C4-2B (cell line): ENCODE results near the gene ACER3.

Experiments
- H3K27ac ChIP-seq: fragments of 450-650 bp; 2 replicates; pipeline ENCODE4 v1.5.1; 2017
- ZFX ChIP-seq: fragments of 450-650 bp; IDR thresholded peaks from 2 replicates; pipeline ENCODE4 v1.6.1; 2017
- TF ChIP-seq, protein P1 (sequence below): fragments of 450-650 bp; conservative IDR thresholded peaks from 2 replicates; pipeline ENCODE4 v1.5.1; 2017; ENCODE audit warnings: mild to moderate bottlenecking

Gene ACER3

DNA sequence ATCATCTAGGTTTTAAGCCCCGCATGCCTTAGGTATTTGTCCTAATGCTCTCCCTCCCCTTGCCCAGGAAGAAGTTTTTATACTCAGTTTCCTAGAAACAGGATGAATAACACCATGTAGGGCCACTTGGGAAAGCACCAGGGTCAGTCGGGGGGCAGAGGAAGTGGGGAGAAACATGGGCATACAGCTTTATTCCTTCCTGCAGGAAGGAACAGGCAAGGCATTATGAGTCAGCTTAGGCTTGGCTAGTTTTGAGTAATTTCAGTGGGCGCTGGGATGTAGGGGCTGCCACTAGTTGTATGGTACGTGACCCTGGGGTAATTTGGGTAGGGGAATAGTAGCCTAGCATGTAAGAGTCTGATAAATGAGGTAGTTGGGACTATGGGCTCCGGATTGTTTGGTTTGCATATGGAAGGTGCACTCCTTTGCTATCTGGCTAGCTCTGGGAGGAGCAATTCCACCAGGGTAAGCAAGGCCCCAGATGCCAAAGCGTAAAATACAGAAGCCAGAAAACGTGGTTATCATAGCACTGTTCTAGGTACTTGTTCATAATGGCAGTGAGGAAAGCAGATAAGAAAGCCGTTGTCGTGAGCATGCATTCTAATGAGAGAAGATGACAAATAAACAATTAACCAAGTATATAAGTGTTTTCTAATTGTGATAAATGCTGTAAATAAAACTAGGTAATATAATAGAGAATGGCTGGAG lies 24.8 kb downstream of the ACER3 start:
- TF ChIP-seq ZFX, result no peak
- TF ChIP-seq, protein P1, sequence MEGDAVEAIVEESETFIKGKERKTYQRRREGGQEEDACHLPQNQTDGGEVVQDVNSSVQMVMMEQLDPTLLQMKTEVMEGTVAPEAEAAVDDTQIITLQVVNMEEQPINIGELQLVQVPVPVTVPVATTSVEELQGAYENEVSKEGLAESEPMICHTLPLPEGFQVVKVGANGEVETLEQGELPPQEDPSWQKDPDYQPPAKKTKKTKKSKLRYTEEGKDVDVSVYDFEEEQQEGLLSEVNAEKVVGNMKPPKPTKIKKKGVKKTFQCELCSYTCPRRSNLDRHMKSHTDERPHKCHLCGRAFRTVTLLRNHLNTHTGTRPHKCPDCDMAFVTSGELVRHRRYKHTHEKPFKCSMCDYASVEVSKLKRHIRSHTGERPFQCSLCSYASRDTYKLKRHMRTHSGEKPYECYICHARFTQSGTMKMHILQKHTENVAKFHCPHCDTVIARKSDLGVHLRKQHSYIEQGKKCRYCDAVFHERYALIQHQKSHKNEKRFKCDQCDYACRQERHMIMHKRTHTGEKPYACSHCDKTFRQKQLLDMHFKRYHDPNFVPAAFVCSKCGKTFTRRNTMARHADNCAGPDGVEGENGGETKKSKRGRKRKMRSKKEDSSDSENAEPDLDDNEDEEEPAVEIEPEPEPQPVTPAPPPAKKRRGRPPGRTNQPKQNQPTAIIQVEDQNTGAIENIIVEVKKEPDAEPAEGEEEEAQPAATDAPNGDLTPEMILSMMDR, result no peak
- no peak overlapping the region for H3K27ac ChIP-seq

DNA sequence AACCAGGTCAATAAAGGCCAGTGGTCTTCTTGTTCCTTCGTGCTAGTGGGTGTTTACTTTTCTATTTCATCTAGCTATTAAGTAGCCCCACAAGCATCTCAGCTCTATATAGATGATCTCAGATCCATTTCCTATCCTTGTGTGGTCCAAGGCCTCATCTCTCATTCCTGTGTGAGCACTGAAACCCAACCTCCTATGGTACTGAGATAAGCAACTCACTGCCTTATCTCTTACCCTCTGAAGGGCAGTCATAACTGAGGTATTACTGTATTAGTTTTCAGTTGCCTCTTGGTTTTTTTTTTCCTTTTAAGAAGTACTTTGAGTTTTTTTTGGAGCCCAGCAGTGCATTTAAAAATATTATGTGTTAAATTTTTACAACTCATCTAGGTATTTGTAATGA lies 28.3 kb downstream of the ACER3 start:
- TF ChIP-seq ZFX, result no peak
- TF ChIP-seq, protein P1, result no peak
- H3K27ac ChIP-seq, result no peak overlapping the region

DNA sequence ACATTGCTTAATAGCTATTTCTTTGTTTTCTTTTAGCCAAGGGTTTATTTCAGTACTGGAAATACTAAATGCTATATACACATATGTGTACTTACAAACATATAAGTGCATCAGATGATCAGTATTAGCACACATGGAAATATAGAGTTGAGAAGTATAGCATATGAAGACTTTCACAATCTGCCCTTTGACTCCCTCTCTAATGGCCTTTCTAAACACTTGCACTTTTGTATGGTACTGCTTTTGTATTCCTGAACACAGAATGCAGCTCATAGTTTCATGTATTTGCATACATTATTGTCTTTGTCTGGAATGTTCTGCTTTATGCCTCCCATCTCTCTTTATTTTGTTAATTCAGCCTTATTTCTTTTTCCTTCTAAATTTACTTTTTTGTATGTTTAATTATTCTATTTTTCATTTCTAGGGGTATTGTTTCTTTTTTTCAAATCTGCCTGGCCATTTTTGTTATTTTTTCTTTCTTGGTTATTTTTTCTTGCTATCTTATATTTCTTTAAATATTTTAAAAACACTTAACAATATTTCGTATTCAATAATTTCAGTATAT lies 28.8 kb downstream of the ACER3 start:
- no peak overlapping the region for H3K27ac ChIP-seq

DNA sequence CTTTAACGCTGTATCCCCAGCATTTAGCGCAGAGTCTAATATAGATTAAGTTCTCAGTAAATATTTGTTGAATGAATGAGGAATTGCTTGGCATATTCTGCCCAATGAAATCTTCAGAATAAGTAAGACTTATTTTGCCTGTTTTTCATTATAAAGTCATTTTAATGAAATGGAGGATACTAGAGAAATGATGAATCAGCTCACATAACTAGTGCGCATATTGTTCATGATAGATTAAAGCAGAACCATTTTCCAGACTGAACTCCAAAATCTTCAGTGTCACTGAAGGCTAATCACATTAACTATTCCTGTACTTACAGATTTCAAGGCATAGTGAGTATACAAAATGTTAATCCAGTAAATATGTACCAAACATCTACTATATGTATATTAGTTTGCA lies 29.6 kb downstream of the ACER3 start:
- TF ChIP-seq ZFX, result no peak
- TF ChIP-seq, protein P1, result no peak

More for the DNA sequence above, 28.8 kb downstream of the ACER3 start:
- no peak for TF ChIP-seq ZFX
- TF ChIP-seq, protein P1, result no peak

DNA sequence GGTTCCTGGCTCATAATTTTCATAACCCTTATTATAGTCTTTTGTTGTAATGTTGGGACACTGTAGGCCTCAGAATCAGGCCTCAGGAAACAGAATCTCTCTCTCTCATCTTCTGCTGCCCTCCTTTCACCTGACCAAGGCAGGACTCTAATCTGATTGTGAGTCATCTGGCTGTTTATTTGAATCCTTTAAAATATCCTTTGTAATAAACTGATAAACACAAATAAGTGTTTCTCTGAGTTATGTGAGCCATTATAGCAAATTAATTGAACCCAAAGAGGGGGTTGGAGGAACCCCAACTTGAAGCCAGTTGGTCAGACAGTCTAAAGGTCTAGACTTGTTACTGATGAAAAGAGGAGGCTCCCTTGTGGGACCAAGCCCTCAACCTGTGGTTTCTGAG lies 30.6 kb downstream of the ACER3 start:
- H3K27ac ChIP-seq, result no peak overlapping the region
- TF ChIP-seq ZFX, result no peak
- TF ChIP-seq, protein P1, result no peak

More for the DNA sequence above, 29.6 kb downstream of the ACER3 start:
- H3K27ac ChIP-seq, result no peak overlapping the region

DNA sequence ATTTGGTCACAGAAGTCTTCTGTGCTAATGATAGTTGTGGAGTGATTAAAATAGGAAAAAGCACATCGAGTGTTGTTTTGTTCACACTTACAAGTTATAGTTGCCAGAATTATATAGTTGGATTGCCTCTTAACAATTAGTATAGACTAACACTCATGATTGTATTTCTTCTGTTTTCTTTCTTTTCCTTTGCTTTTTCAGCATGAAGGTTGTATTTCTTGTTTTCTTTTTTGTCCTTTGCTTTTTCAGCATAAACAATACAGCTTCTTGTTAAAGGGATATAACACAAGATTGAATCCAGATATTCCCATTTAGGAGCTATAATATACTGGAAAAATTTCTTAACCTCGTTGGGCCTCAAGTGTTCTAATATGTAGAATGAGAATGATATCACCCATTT lies 31.1 kb downstream of the ACER3 start:
- TF ChIP-seq ZFX, result no peak
- TF ChIP-seq, protein P1, result no peak
- no peak overlapping the region for H3K27ac ChIP-seq

DNA sequence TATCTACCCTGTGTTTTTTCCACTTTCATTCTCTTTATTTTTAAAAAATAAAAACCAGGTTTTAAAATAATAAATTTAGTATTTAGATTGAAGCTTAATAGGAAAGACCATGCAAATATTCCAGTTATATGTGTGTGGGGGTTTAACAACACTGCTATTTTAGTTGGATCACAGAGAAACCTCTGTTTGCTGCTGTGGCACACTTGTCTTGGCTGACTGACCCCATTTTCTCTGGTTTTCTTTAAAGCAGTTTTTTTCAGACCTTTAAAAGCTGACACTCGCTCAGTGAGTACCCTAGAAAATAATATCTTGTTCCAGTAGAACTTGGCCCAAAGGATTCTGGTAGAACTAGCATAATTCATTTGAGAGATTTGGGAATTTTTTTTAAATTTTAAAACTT lies 31.6 kb downstream of the ACER3 start:
- H3K27ac ChIP-seq, result no peak overlapping the region
- TF ChIP-seq ZFX, result no peak
- TF ChIP-seq, protein P1, result no peak
